GM23338 (cell line): ENCODE results near the gene TDP2.

Experiments
- CTCF ChIP-seq, 2 experiments: fragments of 200-600 bp in 1 of 2; sonication (generic) in 1 of 2; conservative IDR thresholded peaks; 2 replicates each; pipeline versions ENCODE4 v1.5.1 to v1.6.1; 2016 to 2017; ENCODE audit warnings: antibody characterized with exemption in 2 of 2, low read depth in 2 of 2, mild to moderate bottlenecking in 2 of 2, moderate library complexity in 1 of 2
- EZH2 ChIP-seq: fragments of 200-600 bp; sonication (generic); IDR thresholded peaks from one replicate; pipeline ENCODE4 v1.8.0; 2017; ENCODE audit warnings: antibody characterized with exemption, mild to moderate bottlenecking, low read depth; ENCODE audit not compliant: unreplicated experiment
- EZH2phosphoT487 ChIP-seq: fragments of 200-600 bp; sonication (generic); IDR thresholded peaks from one replicate; pipeline ENCODE4 v1.8.1; 2018; ENCODE audit warnings: antibody characterized with exemption; ENCODE audit not compliant: unreplicated experiment
- POLR2AphosphoS5 ChIP-seq: IDR thresholded peaks from 2 replicates; pipeline ENCODE4 v1.6.1; 2016; ENCODE audit warnings: antibody characterized with exemption, low read depth
- TF ChIP-seq, protein P1 (sequence below): IDR thresholded peaks from one replicate; pipeline ENCODE4 v1.6.1; 2018; ENCODE audit warnings: antibody characterized with exemption; ENCODE audit not compliant: unreplicated experiment
- TF ChIP-seq, protein P2 (sequence below): fragments of 250-450 bp; sonication (Bioruptor Pico); IDR thresholded peaks from 2 replicates; pipeline ENCODE4 v1.5.0; 2020; ENCODE audit warnings: mild to moderate bottlenecking, moderate library complexity

GRCh38 chr6:24664046-24664987 is 2.4 kb downstream of the TDP2 start:
- TF ChIP-seq CTCF (conservative IDR thresholded peaks at IDR 0.05; ENCODE audit: low read depth in 2 of 2) (no peak), EZH2 (no peak), EZH2phosphoT487 (no peak), POLR2AphosphoS5 (no peak)
- TF ChIP-seq, protein P1, sequence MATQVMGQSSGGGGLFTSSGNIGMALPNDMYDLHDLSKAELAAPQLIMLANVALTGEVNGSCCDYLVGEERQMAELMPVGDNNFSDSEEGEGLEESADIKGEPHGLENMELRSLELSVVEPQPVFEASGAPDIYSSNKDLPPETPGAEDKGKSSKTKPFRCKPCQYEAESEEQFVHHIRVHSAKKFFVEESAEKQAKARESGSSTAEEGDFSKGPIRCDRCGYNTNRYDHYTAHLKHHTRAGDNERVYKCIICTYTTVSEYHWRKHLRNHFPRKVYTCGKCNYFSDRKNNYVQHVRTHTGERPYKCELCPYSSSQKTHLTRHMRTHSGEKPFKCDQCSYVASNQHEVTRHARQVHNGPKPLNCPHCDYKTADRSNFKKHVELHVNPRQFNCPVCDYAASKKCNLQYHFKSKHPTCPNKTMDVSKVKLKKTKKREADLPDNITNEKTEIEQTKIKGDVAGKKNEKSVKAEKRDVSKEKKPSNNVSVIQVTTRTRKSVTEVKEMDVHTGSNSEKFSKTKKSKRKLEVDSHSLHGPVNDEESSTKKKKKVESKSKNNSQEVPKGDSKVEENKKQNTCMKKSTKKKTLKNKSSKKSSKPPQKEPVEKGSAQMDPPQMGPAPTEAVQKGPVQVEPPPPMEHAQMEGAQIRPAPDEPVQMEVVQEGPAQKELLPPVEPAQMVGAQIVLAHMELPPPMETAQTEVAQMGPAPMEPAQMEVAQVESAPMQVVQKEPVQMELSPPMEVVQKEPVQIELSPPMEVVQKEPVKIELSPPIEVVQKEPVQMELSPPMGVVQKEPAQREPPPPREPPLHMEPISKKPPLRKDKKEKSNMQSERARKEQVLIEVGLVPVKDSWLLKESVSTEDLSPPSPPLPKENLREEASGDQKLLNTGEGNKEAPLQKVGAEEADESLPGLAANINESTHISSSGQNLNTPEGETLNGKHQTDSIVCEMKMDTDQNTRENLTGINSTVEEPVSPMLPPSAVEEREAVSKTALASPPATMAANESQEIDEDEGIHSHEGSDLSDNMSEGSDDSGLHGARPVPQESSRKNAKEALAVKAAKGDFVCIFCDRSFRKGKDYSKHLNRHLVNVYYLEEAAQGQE = no peak
- TF ChIP-seq, protein P2, sequence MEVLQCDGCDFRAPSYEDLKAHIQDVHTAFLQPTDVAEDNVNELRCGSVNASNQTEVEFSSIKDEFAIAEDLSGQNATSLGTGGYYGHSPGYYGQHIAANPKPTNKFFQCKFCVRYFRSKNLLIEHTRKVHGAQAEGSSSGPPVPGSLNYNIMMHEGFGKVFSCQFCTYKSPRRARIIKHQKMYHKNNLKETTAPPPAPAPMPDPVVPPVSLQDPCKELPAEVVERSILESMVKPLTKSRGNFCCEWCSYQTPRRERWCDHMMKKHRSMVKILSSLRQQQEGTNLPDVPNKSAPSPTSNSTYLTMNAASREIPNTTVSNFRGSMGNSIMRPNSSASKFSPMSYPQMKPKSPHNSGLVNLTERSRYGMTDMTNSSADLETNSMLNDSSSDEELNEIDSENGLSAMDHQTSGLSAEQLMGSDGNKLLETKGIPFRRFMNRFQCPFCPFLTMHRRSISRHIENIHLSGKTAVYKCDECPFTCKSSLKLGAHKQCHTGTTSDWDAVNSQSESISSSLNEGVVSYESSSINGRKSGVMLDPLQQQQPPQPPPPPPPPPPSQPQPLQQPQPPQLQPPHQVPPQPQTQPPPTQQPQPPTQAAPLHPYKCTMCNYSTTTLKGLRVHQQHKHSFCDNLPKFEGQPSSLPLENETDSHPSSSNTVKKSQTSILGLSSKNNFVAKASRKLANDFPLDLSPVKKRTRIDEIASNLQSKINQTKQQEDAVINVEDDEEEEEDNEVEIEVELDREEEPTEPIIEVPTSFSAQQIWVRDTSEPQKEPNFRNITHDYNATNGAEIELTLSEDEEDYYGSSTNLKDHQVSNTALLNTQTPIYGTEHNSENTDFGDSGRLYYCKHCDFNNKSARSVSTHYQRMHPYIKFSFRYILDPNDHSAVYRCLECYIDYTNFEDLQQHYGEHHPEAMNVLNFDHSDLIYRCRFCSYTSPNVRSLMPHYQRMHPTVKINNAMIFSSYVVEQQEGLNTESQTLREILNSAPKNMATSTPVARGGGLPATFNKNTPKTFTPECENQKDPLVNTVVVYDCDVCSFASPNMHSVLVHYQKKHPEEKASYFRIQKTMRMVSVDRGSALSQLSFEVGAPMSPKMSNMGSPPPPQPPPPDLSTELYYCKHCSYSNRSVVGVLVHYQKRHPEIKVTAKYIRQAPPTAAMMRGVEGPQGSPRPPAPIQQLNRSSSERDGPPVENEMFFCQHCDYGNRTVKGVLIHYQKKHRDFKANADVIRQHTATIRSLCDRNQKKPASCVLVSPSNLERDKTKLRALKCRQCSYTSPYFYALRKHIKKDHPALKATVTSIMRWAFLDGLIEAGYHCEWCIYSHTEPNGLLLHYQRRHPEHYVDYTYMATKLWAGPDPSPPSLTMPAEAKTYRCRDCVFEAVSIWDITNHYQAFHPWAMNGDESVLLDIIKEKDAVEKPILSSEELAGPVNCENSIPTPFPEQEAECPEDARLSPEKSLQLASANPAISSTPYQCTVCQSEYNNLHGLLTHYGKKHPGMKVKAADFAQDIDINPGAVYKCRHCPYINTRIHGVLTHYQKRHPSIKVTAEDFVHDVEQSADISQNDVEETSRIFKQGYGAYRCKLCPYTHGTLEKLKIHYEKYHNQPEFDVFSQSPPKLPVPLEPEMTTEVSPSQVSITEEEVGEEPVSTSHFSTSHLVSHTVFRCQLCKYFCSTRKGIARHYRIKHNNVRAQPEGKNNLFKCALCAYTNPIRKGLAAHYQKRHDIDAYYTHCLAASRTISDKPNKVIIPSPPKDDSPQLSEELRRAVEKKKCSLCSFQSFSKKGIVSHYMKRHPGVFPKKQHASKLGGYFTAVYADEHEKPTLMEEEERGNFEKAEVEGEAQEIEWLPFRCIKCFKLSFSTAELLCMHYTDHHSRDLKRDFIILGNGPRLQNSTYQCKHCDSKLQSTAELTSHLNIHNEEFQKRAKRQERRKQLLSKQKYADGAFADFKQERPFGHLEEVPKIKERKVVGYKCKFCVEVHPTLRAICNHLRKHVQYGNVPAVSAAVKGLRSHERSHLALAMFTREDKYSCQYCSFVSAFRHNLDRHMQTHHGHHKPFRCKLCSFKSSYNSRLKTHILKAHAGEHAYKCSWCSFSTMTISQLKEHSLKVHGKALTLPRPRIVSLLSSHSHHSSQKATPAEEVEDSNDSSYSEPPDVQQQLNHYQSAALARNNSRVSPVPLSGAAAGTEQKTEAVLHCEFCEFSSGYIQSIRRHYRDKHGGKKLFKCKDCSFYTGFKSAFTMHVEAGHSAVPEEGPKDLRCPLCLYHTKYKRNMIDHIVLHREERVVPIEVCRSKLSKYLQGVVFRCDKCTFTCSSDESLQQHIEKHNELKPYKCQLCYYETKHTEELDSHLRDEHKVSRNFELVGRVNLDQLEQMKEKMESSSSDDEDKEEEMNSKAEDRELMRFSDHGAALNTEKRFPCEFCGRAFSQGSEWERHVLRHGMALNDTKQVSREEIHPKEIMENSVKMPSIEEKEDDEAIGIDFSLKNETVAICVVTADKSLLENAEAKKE = no peak
